Subcutaneous preadipocyte (primary cell): ENCODE data around the gene RBPMS2. TPM values are rescaled to one million over a fixed set of nuclear protein-coding genes. Genes with fewer than 3 reads are reported as not detected.

ENCODE experiments used
- small RNA-seq: library from RNA; depleted of rRNA; stranded (forward); fragments of <200 nt; gene quantifications from one replicate; pipeline ENCODE3, GENCODE V24; 2012
- total RNA-seq: library from RNA; depleted of rRNA; stranded (reverse); fragments of >200 nt; gene quantifications from 2 replicates; pipeline ENCODE4 v1.2.3, GENCODE V29; 2012

The RBPMS2 gene
- under 0.01 TPM in 1 of 2 replicates, not detected in the other for total RNA-seq

GRCh38 chr15:64775551-64776401 is at the start of gene RBPMS2:
Gene RBPMS2 (minus strand): TSS chr15:64775589. CDS start chr15:64775319, 270 bp downstream.

Small RNA genes lying within 50 kb of the gene (small RNA-seq; reads per million reads assigned to genes)
- gene AC100830.2 (not detected), gene MIR1272 (not detected)

Other genes with a start within 250 kb of the RBPMS2 start
- gene PIF1, start 50.1 kb upstream of the RBPMS2 start, total RNA-seq = 13.2 and 16.4 TPM in 2 replicates
- 22.8 and 29.9 TPM in 2 replicates for gene PLEKHO2, start 66.3 kb upstream of the RBPMS2 start, total RNA-seq
- 6.1 and 7.0 TPM in 2 replicates for gene ANKDD1A, start 136.3 kb upstream of the RBPMS2 start, total RNA-seq
- 88.4 and 97.7 TPM in 2 replicates for gene SPG21, start 214.3 kb upstream of the RBPMS2 start, total RNA-seq